Activated CD4-positive, alpha-beta T cell treated with anti-CD3 and anti-CD28 coated beads, Interleukin-2, amount 10 ng/mL, durations not matched to agents 7 days and 5 days (primary cell): ENCODE measurements around the gene ETV1. TPM values are rescaled to one million over a fixed set of nuclear protein-coding genes. Genes with fewer than 3 reads are reported as not detected.
"Not testable (repeated sequence)": the region's sequence is repeated elsewhere in the genome, so short reads cannot be mapped to it uniquely, and the experiment has no call there.

Source experiments
- CTCF ChIA-PET: fragments of 350-600 bp; sonication (Branson Sonifier 250); formaldehyde crosslinking; loops from one replicate; lab custom pipeline; 2021; ENCODE audit warnings: antibody characterized with exemption; lab: Charles Lee
- POLR2A ChIA-PET: fragments of 350-600 bp; sonication (Branson Sonifier 250); formaldehyde crosslinking; loops from one replicate; lab custom pipeline; 2021; ENCODE audit warnings: antibody characterized with exemption; lab: Charles Lee
- DNase-seq: peaks from one replicate; pipeline ENCODE4 v3.0.0-alpha.2; 2020
- H3K27ac Mint-ChIP-seq: one replicate; pipeline ENCODE4 v1.8.0; 2021; ENCODE audit warnings: mild to moderate bottlenecking, moderate library complexity, mixed read lengths
- H3K27me3 Mint-ChIP-seq: one replicate; pipeline ENCODE4 v1.8.0; 2021; ENCODE audit warnings: mixed read lengths
- H3K36me3 Mint-ChIP-seq: one replicate; pipeline ENCODE4 v1.8.0; 2021; ENCODE audit warnings: low read depth, mixed read lengths
- H3K4me1 Mint-ChIP-seq: one replicate; pipeline ENCODE4 v1.8.0; 2021; ENCODE audit warnings: mixed read lengths
- H3K4me3 Mint-ChIP-seq: one replicate; pipeline ENCODE4 v1.8.0; 2021; ENCODE audit warnings: mild to moderate bottlenecking, moderate library complexity, mixed read lengths
- H3K9me3 Mint-ChIP-seq: one replicate; pipeline ENCODE4 v1.8.0; 2021; ENCODE audit warnings: mixed read lengths
- total RNA-seq, 2 experiments: library from RNA; stranded (reverse); gene quantifications; one replicate each; pipeline ENCODE4 v1.2.3, GENCODE V29; 2021

ETV1 gene
- total RNA-seq, 2 experiments from 2014 or later, result 0.05 to 0.33 TPM

DNA sequence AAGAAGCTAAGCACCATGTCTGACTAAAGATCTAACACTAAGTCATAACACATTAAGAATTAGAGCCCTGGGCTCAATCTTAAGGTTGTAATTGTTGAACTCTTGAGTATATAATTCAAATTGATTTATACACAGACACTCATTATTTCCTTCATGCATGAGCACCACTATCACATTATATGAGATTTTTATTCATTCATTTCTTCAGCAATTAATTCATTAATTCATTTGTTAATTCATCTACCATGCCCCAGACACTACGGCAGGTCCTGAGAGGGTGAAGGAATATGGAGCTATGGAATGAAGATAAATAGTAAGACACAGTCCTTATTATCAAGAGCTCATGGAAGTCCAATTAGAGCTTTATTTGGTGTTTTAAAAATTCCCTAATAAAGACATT lies 41.9 kb downstream of the ETV1 start:
- Mint-ChIP-seq H3K9me3 (no peaks in the 10 kb centered on the region), H3K27ac (no peak overlapping the region), H3K36me3 (no peaks in the 10 kb centered on the region), H3K4me3 (no peak overlapping the region), H3K4me1 (no peaks in the 10 kb centered on the region), H3K27me3 (no peaks in the 10 kb centered on the region)
- no peak for DNase-seq
- ChIA-PET POLR2A (no interaction called here), CTCF (interaction anchor here (0.5 to 0.7 kb wide), 2 partner anchors 22 to 60 kb away, joined by 3 read pairs; no protein-coding TSS in a partner anchor)

DNA sequence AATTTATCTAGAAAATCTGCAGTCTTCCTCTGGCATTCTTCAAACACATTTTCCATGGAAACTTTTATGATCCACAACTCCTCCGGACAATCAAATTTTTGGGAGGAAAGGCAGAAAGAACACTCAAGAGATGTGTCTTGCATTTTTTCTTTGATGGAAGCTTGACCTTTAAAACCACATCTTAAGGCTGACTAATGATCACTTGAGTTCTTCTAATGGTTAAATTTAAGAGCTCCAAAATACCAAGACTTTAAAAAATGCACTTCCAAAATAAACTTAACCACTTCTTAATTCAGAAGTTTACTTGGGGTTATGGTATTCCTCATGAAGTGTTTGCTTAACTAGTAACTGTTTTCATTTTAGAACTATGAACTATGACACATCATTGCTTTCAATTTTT lies 43.3 kb downstream of the ETV1 start:
- Mint-ChIP-seq H3K36me3 (no peaks in the 10 kb centered on the region), H3K27me3 (no peaks in the 10 kb centered on the region), H3K4me3 (no peak overlapping the region), H3K9me3 (no peaks in the 10 kb centered on the region), H3K4me1 (no peaks in the 10 kb centered on the region), H3K27ac (no peak overlapping the region)
- DNase-seq, result no peak
- ChIA-PET POLR2A (no interaction called here), CTCF (no interaction called here)

DNA sequence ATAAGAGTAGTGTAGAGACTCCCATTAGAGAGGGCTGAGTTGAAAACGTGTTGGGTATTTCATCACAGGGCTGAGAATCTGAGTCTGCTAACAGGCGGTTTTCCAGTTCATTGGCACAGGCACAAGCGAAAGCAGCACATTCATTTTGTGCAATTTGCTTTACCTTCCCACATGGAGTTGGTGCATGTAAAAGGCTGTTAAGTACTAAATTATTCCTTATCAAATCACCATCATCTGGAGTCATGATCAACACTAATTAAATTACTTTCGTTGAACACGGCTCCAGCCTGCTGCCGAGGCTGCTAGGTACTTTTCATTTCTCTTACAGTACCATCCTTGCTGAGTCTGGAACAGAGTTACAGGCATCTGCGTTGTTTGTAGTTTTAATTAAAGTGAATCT lies 43.8 kb downstream of the ETV1 start:
- Mint-ChIP-seq H3K4me3 (no peak overlapping the region), H3K4me1 (no peaks in the 10 kb centered on the region), H3K27ac (no peak overlapping the region), H3K36me3 (no peaks in the 10 kb centered on the region), H3K9me3 (no peaks in the 10 kb centered on the region), H3K27me3 (no peaks in the 10 kb centered on the region)
- POLR2A ChIA-PET, result no interaction called here
- CTCF ChIA-PET, result no interaction called here
- DNase-seq, result no peak

DNA sequence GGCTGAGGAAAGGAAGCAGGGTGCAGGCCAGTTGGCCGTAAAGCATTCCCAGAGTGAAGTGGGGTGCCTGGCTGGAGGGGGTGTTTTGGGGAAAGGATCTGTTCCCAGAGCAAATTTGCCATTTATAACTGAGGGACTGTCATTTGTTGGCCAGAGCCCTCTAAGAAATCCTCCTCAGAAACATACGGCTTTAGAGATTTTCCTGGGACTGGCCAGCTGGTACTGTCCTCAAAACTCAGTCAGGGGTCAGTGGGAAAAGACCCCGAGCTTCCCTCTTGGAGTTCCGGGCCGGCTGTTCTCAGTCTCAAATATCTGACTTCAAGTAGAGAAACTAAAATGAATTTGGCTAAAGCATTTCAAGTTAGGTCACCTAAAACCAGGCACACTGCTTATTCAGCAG lies 55.9 kb downstream of the ETV1 start:
- H3K27ac Mint-ChIP-seq, result no peak overlapping the region
- CTCF ChIA-PET, result no interaction called here

GRCh38 chr7:13933091-13933490 lies 56.4 kb downstream of the ETV1 start:
- Mint-ChIP-seq H3K9me3 (no peaks in the 10 kb centered on the region), H3K4me3 (no peak overlapping the region), H3K27me3 (no peaks in the 10 kb centered on the region), H3K4me1 (no peaks in the 10 kb centered on the region), H3K36me3 (no peaks in the 10 kb centered on the region), H3K27ac (no peak overlapping the region)
- no peak for DNase-seq
- ChIA-PET POLR2A (no interaction called here), CTCF (no interaction called here)

More for the DNA sequence above, 55.9 kb downstream of the ETV1 start:
- POLR2A ChIA-PET, result no interaction called here
- H3K4me3 Mint-ChIP-seq, result no peak overlapping the region
- no peaks in the 10 kb centered on the region for H3K36me3 Mint-ChIP-seq
- no peak for DNase-seq
- no peaks in the 10 kb centered on the region for H3K4me1 Mint-ChIP-seq
- no peaks in the 10 kb centered on the region for H3K27me3 Mint-ChIP-seq
- no peaks in the 10 kb centered on the region for H3K9me3 Mint-ChIP-seq

- ChIA-PET POLR2A (no interaction called here), CTCF (no interaction called here)
- H3K36me3 Mint-ChIP-seq, result no peaks in the 10 kb centered on the region
- H3K9me3 Mint-ChIP-seq, result no peaks in the 10 kb centered on the region
- no peaks in the 10 kb centered on the region for H3K4me1 Mint-ChIP-seq
- no peak for DNase-seq
- no peaks in the 10 kb centered on the region for H3K27me3 Mint-ChIP-seq
- H3K27ac Mint-ChIP-seq, result no peak overlapping the region
- H3K4me3 Mint-ChIP-seq, result no peak overlapping the region
These were observed 57.3 kb downstream of the ETV1 start for GRCh38 chr7:13932131-13932530.

DNA sequence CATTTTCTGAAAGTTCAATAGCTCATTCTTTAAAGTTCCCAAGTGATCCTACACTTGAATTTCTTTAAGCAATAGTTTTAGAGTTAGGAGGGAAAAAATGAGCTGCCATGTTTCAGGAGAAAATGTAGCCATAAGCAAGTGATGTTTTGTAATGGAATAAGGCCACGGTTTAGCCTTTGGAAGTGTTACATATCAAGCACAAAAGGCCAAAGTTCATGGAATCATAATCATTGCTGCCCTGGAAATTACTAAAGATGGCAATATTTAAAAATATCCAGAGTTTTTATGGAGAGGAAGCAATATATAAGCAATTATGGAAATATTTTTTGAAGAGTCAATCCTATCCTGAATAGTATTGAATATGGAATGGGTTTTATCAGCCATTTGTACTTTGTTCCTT lies 68.4 kb downstream of the ETV1 start:
- Mint-ChIP-seq H3K4me3 (no peak overlapping the region), H3K27ac (no peak overlapping the region), H3K4me1 (no peaks in the 10 kb centered on the region), H3K27me3 (no peaks in the 10 kb centered on the region), H3K36me3 (no peaks in the 10 kb centered on the region), H3K9me3 (no peaks in the 10 kb centered on the region)
- ChIA-PET POLR2A (no interaction called here), CTCF (no interaction called here)
- no peak for DNase-seq

- H3K9me3 Mint-ChIP-seq, result no peaks in the 10 kb centered on the region
- no peak overlapping the region for H3K4me3 Mint-ChIP-seq
- H3K4me1 Mint-ChIP-seq, result no peaks in the 10 kb centered on the region
- POLR2A ChIA-PET, result no interaction called here
- CTCF ChIA-PET, result no interaction called here
- H3K36me3 Mint-ChIP-seq, result no peaks in the 10 kb centered on the region
- H3K27me3 Mint-ChIP-seq, result no peaks in the 10 kb centered on the region
- no peak for DNase-seq
- H3K27ac Mint-ChIP-seq, result no peak overlapping the region
These were observed 69.3 kb downstream of the ETV1 start for GRCh38 chr7:13920053-13920697.

DNA sequence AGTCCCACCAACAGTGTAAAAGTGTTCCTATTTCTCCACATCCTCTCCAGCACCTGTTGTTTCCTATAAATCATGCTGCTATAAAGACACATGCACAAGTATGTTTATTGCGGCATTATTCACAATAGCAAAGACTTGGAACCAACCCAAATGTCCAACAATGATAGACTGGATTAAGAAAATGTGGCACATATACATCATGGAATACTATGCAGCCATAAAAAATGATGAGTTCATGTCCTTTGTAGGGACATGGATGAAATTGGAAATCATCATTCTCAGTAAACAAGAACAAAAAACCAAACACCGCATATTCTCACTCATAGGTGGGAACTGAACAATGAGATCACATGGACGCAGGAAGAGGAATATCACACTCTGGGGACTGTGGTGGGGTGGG lies 71.1 kb downstream of the ETV1 start:
- CTCF ChIA-PET, H3K4me1 Mint-ChIP-seq, POLR2A ChIA-PET: not testable (repeated sequence)

GRCh38 chr7:13917103-13917502 lies 72.4 kb downstream of the ETV1 start:
- H3K27me3 Mint-ChIP-seq, H3K4me3 Mint-ChIP-seq, H3K27ac Mint-ChIP-seq, H3K9me3 Mint-ChIP-seq, H3K36me3 Mint-ChIP-seq, POLR2A ChIA-PET, DNase-seq, CTCF ChIA-PET, H3K4me1 Mint-ChIP-seq: not testable (repeated sequence)

More for the DNA sequence above, 71.1 kb downstream of the ETV1 start:
- not testable (repeated sequence) for H3K9me3 Mint-ChIP-seq, H3K4me3 Mint-ChIP-seq, H3K36me3 Mint-ChIP-seq, DNase-seq, H3K27me3 Mint-ChIP-seq, H3K27ac Mint-ChIP-seq

GRCh38 chr7:13915891-13916290 lies 73.6 kb downstream of the ETV1 start:
- ChIA-PET POLR2A (no interaction called here), CTCF (no interaction called here)
- Mint-ChIP-seq H3K4me1 (peaks cover 5% of the 10 kb centered on the region), H3K4me3 (no peak overlapping the region), H3K9me3 (no peaks in the 10 kb centered on the region), H3K27me3 (no peaks in the 10 kb centered on the region), H3K36me3 (no peaks in the 10 kb centered on the region), H3K27ac (no peak overlapping the region)
- DNase-seq, result no peak

DNA sequence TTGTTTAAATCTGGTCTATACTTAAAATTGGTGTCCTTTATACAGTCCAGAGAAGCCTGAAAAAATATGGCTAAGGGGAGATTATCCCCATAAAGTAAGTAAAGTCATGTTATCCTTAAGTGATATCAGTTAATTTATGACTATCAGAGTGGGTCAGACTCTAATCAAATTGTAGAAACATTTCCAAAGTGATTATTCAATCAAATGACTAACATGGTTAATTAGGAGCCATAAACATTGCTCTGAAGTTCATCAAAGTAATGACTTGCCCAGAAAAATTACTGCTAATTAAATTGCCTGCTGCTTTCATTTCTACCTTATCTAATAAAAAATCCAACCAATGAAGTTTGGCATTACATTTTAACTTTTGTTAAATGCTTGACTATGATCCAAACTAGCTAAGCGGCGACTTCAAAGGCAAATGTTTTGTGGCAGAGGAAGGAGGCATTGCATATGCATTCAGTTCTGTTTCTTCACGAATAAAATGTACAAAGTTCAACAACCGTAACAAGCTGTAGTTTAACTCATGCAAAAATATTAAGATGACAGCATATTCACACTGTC lies 76.7 kb downstream of the ETV1 start:
- no peaks in the 10 kb centered on the region for H3K36me3 Mint-ChIP-seq
- H3K9me3 Mint-ChIP-seq, result no peaks in the 10 kb centered on the region
- POLR2A ChIA-PET, result no interaction called here

DNA sequence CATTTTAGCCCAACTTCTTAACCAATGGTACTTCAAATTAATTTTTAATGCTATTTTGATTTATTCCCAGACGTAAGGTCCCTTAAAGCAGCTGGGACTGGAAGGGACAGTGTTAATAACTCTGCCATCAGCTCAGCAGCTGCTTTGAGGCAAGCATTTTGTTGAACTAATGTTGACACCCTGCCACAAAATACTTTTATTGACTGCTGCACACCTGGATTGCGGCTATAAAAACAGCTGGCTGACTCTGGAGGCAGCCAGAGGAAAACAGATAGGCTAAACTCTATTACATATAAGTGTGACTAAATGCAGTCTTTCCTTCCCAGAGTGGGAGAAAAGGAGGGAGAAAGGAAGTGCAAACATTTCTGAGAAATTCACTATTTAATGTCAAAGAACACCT lies 77.6 kb downstream of the ETV1 start:
- Mint-ChIP-seq H3K4me1 (peaks cover 24% of the 10 kb centered on the region), H3K36me3 (no peaks in the 10 kb centered on the region), H3K9me3 (no peaks in the 10 kb centered on the region), H3K27me3 (no peaks in the 10 kb centered on the region), H3K4me3 (no peak overlapping the region), H3K27ac (no peak overlapping the region)
- POLR2A ChIA-PET, result no interaction called here
- CTCF ChIA-PET, result no interaction called here
- no peak for DNase-seq

More for the DNA sequence above, 76.7 kb downstream of the ETV1 start:
- H3K27ac Mint-ChIP-seq, result no peak overlapping the region
- H3K4me3 Mint-ChIP-seq, result no peak overlapping the region
- CTCF ChIA-PET, result no interaction called here
- no peak for DNase-seq
- no peaks in the 10 kb centered on the region for H3K27me3 Mint-ChIP-seq
- H3K4me1 Mint-ChIP-seq, result peaks cover 24% of the 10 kb centered on the region
